Measurements from ENCODE around the gene PHTF2. TPM values are rescaled to one million over a fixed set of nuclear protein-coding genes. Genes with fewer than 3 reads are reported as not detected.
"Not testable (repeated sequence)": the region's sequence is repeated elsewhere in the genome, so short reads cannot be mapped to it uniquely, and the experiment has no call there.

Gene PHTF2
- polyA plus RNA-seq, 1 donor (not counting 4 experiments of a cell fraction or from before 2014, with no cell fraction given) = 24.1 TPM

GRCh38 chr7:77866786-77867536 lies 68.4 kb downstream of the PHTF2 start:
- peak overlapping the region in 2 of 3 experiments; percentile 23 to 37 for H3K4me3 ChIP-seq (ENCODE audit: control insufficient read depth in 2 of 3, extremely low read depth in 1 of 3, insufficient read depth in 2 of 3, low read depth in 1 of 3, low read length in 3 of 3)
- H3K9me3 ChIP-seq (ENCODE audit: control insufficient read depth, low read depth, low read length) = no peaks in the 10 kb centered on the region
- H3K9ac ChIP-seq (ENCODE audit: control insufficient read depth, extremely low read depth, insufficient read depth, low read length) = peak overlapping the region; percentile 25
- TF ChIP-seq CTCF (optimal IDR thresholded peaks at IDR 0.05 in 1 of 3, IDR thresholded peaks at IDR 0.05 in 1 of 3, conservative IDR thresholded peaks at IDR 0.05 in 1 of 3; ENCODE audit: extremely low read depth in 1 of 3, insufficient read depth in 2 of 3, low read length in 3 of 3) (no peak), EZH2 (IDR thresholded peaks at IDR 0.05; ENCODE audit: low read length) (no peak)
- H3K36me3 ChIP-seq (ENCODE audit: control insufficient read depth in 2 of 2, extremely low read depth in 1 of 2, insufficient read depth in 2 of 2, low read length in 2 of 2) = no peaks in the 10 kb centered on the region
- H2AFZ ChIP-seq (ENCODE audit: control insufficient read depth, low read length) = peak overlapping the region; percentile 8
- no peaks in the 10 kb centered on the region for H3K79me2 ChIP-seq (ENCODE audit: control insufficient read depth, insufficient read depth, low read length)
- H3K27ac ChIP-seq (ENCODE audit: control insufficient read depth, insufficient read depth, low read length) = peak overlapping the region; percentile 70
- H3K9me1 ChIP-seq (ENCODE audit: control insufficient read depth, extremely low read depth, insufficient read depth, low read length) = no peaks in the 10 kb centered on the region
- peaks cover 19% of the 10 kb centered on the region for H3K4me1 ChIP-seq (ENCODE audit: control insufficient read depth, extremely low read depth, insufficient read depth, low read length)
- dilution Hi-C loops (cut with MboI; ENCODE audit: extremely low pct_ligation_motif_present, low sequenced_read_pairs) = no loop called here
- DNase-seq (ENCODE audit: low read depth, low spot score) (peak; percentile 45), FAIRE-seq (peak; percentile 85)
- no peaks in the 10 kb centered on the region for H3K27me3 ChIP-seq (ENCODE audit: control insufficient read depth, extremely low read depth, insufficient read depth, low read length)
- H4K20me1 ChIP-seq (ENCODE audit: control insufficient read depth, extremely low read depth, insufficient read depth, low read length) = no peaks in the 10 kb centered on the region
- H3K4me2 ChIP-seq (ENCODE audit: control insufficient read depth, extremely low read depth, insufficient read depth, low read depth, low read length) = peak overlapping the region; percentile 76

GRCh38 chr7:77867537-77867865 lies 68.9 kb downstream of the PHTF2 start:
- H3K4me2 ChIP-seq (ENCODE audit: control insufficient read depth, extremely low read depth, insufficient read depth, low read depth, low read length) = peak overlapping the region; percentile 76
- H3K9me1 ChIP-seq (ENCODE audit: control insufficient read depth, extremely low read depth, insufficient read depth, low read length) = no peaks in the 10 kb centered on the region
- peaks cover 19% of the 10 kb centered on the region for H3K4me1 ChIP-seq (ENCODE audit: control insufficient read depth, extremely low read depth, insufficient read depth, low read length)
- no peaks in the 10 kb centered on the region for H3K36me3 ChIP-seq (ENCODE audit: control insufficient read depth in 2 of 2, extremely low read depth in 1 of 2, insufficient read depth in 2 of 2, low read length in 2 of 2)
- no peak overlapping the region for H3K4me3 ChIP-seq (ENCODE audit: control insufficient read depth in 2 of 3, extremely low read depth in 1 of 3, insufficient read depth in 2 of 3, low read depth in 1 of 3, low read length in 3 of 3)
- H3K9me3 ChIP-seq (ENCODE audit: control insufficient read depth, low read depth, low read length) = no peaks in the 10 kb centered on the region
- no peaks in the 10 kb centered on the region for H4K20me1 ChIP-seq (ENCODE audit: control insufficient read depth, extremely low read depth, insufficient read depth, low read length)
- TF ChIP-seq CTCF (optimal IDR thresholded peaks at IDR 0.05 in 1 of 3, IDR thresholded peaks at IDR 0.05 in 1 of 3, conservative IDR thresholded peaks at IDR 0.05 in 1 of 3; ENCODE audit: extremely low read depth in 1 of 3, insufficient read depth in 2 of 3, low read length in 3 of 3) (no peak), EZH2 (IDR thresholded peaks at IDR 0.05; ENCODE audit: low read length) (no peak)
- dilution Hi-C loops (cut with MboI; ENCODE audit: extremely low pct_ligation_motif_present, low sequenced_read_pairs) = no loop called here
- H3K27me3 ChIP-seq (ENCODE audit: control insufficient read depth, extremely low read depth, insufficient read depth, low read length) = no peaks in the 10 kb centered on the region
- DNase-seq (ENCODE audit: low read depth, low spot score) (no peak), FAIRE-seq (no peak)
- no peaks in the 10 kb centered on the region for H3K79me2 ChIP-seq (ENCODE audit: control insufficient read depth, insufficient read depth, low read length)
- H3K27ac ChIP-seq (ENCODE audit: control insufficient read depth, insufficient read depth, low read length) = peak overlapping the region; percentile 70
- H2AFZ ChIP-seq (ENCODE audit: control insufficient read depth, low read length) = peak overlapping the region; percentile 8
- H3K9ac ChIP-seq (ENCODE audit: control insufficient read depth, extremely low read depth, insufficient read depth, low read length) = peak overlapping the region; percentile 25

- H3K4me3 ChIP-seq (ENCODE audit: control insufficient read depth in 2 of 3, extremely low read depth in 1 of 3, insufficient read depth in 2 of 3, low read depth in 1 of 3, low read length in 3 of 3); H3K79me2 ChIP-seq (ENCODE audit: control insufficient read depth, insufficient read depth, low read length); H3K27ac ChIP-seq (ENCODE audit: control insufficient read depth, insufficient read depth, low read length); H3K9me3 ChIP-seq (ENCODE audit: control insufficient read depth, low read depth, low read length); H3K4me1 ChIP-seq (ENCODE audit: control insufficient read depth, extremely low read depth, insufficient read depth, low read length); H3K9ac ChIP-seq (ENCODE audit: control insufficient read depth, extremely low read depth, insufficient read depth, low read length); FAIRE-seq; DNase-seq (ENCODE audit: low read depth, low spot score); H3K4me2 ChIP-seq (ENCODE audit: control insufficient read depth, extremely low read depth, insufficient read depth, low read depth, low read length); H3K36me3 ChIP-seq (ENCODE audit: control insufficient read depth in 2 of 2, extremely low read depth in 1 of 2, insufficient read depth in 2 of 2, low read length in 2 of 2); H3K9me1 ChIP-seq (ENCODE audit: control insufficient read depth, extremely low read depth, insufficient read depth, low read length); H3K27me3 ChIP-seq (ENCODE audit: control insufficient read depth, extremely low read depth, insufficient read depth, low read length); H2AFZ ChIP-seq (ENCODE audit: control insufficient read depth, low read length); dilution Hi-C loops (cut with MboI; ENCODE audit: extremely low pct_ligation_motif_present, low sequenced_read_pairs); H4K20me1 ChIP-seq (ENCODE audit: control insufficient read depth, extremely low read depth, insufficient read depth, low read length): not testable (repeated sequence)
Observed at GRCh38 chr7:77872256-77872655, 73.7 kb downstream of the PHTF2 start.
